ENCODE results near the gene SET. TPM values are rescaled to one million over a fixed set of nuclear protein-coding genes. Genes with fewer than 3 reads are reported as not detected.

SET gene
- total RNA-seq, 1 experiment from 2014 or later, result 1,129 TPM

DNA sequence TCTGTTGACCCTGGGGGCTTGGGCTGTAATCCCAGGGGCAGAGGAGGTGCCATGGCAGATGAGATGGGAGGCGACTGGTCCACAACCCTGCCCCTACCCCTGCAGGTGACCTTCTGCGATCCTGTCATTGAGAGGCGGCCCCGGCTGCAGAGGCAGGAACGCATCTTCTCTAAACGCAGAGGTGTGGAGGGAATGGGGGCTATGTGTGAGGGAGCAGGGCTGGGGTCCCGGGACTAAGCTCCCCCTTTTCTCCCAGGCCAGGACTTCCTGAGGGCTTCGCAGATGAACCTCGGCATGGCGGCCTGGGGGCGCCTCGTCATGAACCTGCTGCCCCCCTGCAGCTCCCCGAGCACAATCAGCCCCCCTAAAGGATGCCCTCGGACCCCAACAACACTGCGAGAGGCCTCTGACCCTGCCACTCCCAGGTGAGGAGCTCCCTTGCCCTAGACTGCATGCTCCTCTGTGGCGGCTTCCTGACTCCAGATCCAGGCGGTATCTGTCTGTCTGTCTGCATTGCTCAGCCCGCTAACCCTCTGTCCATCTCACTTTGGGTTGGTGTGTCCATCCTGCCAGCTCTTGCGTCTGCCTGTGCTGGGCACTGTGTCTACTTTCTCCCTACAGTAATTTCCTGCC lies 25.0 kb downstream of the SET start:
- H3K4me1 Mint-ChIP-seq, result no peaks in the 10 kb centered on the region
- H3K9me3 Mint-ChIP-seq, result no peaks in the 10 kb centered on the region
- DNase-seq (ENCODE audit: low spot score) (peak; percentile 3), ATAC-seq (no peak)
- TF ChIP-seq, protein P1, sequence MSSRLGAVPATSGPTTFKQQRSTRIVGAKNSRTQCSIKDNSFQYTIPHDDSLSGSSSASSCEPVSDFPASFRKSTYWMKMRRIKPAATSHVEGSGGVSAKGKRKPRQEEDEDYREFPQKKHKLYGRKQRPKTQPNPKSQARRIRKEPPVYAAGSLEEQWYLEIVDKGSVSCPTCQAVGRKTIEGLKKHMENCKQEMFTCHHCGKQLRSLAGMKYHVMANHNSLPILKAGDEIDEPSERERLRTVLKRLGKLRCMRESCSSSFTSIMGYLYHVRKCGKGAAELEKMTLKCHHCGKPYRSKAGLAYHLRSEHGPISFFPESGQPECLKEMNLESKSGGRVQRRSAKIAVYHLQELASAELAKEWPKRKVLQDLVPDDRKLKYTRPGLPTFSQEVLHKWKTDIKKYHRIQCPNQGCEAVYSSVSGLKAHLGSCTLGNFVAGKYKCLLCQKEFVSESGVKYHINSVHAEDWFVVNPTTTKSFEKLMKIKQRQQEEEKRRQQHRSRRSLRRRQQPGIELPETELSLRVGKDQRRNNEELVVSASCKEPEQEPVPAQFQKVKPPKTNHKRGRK (CRISPR knock-in tag; IDR thresholded peaks at IDR 0.05; ENCODE audit: borderline replicate concordance), result no peak
- TF ChIP-seq STAT6 (CRISPR knock-in tag; conservative IDR thresholded peaks at IDR 0.05; ENCODE audit: low read depth) (no peak), ZNF121 (CRISPR knock-in tag; IDR thresholded peaks at IDR 0.05) (no peak), SMAD3 (CRISPR knock-in tag; IDR thresholded peaks at IDR 0.05; ENCODE audit: borderline replicate concordance) (no peak)
- H3K27me3 Mint-ChIP-seq (ENCODE audit: low read depth), result no peaks in the 10 kb centered on the region
- CTCF ChIA-PET, result no interaction called here
- POLR2A ChIA-PET, result no interaction called here
- peaks cover 12% of the 10 kb centered on the region; the same call in 1 of the 2 replicates for H3K36me3 Mint-ChIP-seq
- no peak overlapping the region; the same call in 1 of the 2 replicates for H3K27ac Mint-ChIP-seq
- H3K4me3 Mint-ChIP-seq, result no peak overlapping the region

GRCh38 chr9:128714586-128715435 lies 25.8 kb downstream of the SET start:
- no peak overlapping the region for H3K4me3 Mint-ChIP-seq
- no peak for ATAC-seq
- no peaks in the 10 kb centered on the region for H3K27me3 Mint-ChIP-seq (ENCODE audit: low read depth)
- peak; percentile 7 for DNase-seq (ENCODE audit: low spot score)
- H3K36me3 Mint-ChIP-seq, result peaks cover 12% of the 10 kb centered on the region; the same call in 1 of the 2 replicates
- H3K9me3 Mint-ChIP-seq, result no peaks in the 10 kb centered on the region
- TF ChIP-seq ELF4 (CRISPR knock-in tag; IDR thresholded peaks at IDR 0.05; ENCODE audit: low read depth) (no peak), E2F5 (CRISPR knock-in tag; IDR thresholded peaks at IDR 0.05) (no peak), ATF6 (CRISPR knock-in tag; IDR thresholded peaks at IDR 0.05) (no peak)
- no peaks in the 10 kb centered on the region for H3K4me1 Mint-ChIP-seq
- CTCF ChIA-PET, result interaction anchor here (1.6 kb wide), 1 partner anchor 13 kb away, joined by 6 read pairs; the partner anchor contains the start of gene PKN3
- POLR2A ChIA-PET, result interaction anchor here (0.6 kb wide), 1 partner anchor 9 kb away, joined by 3 read pairs; the partner anchor contains the start of gene ZDHHC12
- no peak overlapping the region; the same call in 1 of the 2 replicates for H3K27ac Mint-ChIP-seq

DNA sequence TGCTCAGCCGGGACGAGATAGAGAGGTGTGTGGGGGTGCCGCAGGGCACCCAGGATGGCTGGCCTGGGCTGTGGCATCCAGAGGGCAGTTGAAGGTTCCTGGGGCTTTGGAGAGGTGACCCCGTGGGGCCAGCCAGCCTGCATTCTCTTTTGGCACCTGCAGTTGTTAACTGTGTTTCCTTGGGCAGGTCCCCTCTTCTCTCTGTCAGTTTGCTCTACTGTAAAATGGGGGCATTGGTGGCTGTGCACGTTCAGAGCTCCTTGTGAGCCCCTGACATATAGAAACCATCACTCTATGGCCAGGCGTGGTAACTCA lies 26.4 kb downstream of the SET start:
- Mint-ChIP-seq H3K27me3 (ENCODE audit: low read depth) (no peaks in the 10 kb centered on the region), H3K4me3 (no peak overlapping the region), H3K36me3 (peaks cover 8% of the 10 kb centered on the region; the same call in 1 of the 2 replicates), H3K9me3 (no peaks in the 10 kb centered on the region), H3K27ac (no peak overlapping the region), H3K4me1 (no peaks in the 10 kb centered on the region)
- ATAC-seq (no peak), DNase-seq (ENCODE audit: low spot score) (no peak)
- TF ChIP-seq SMAD4 (CRISPR knock-in tag; IDR thresholded peaks at IDR 0.05), result no peak
- no peak for TF ChIP-seq ATF1 (CRISPR knock-in tag; IDR thresholded peaks at IDR 0.05)
- TF ChIP-seq, protein P2, sequence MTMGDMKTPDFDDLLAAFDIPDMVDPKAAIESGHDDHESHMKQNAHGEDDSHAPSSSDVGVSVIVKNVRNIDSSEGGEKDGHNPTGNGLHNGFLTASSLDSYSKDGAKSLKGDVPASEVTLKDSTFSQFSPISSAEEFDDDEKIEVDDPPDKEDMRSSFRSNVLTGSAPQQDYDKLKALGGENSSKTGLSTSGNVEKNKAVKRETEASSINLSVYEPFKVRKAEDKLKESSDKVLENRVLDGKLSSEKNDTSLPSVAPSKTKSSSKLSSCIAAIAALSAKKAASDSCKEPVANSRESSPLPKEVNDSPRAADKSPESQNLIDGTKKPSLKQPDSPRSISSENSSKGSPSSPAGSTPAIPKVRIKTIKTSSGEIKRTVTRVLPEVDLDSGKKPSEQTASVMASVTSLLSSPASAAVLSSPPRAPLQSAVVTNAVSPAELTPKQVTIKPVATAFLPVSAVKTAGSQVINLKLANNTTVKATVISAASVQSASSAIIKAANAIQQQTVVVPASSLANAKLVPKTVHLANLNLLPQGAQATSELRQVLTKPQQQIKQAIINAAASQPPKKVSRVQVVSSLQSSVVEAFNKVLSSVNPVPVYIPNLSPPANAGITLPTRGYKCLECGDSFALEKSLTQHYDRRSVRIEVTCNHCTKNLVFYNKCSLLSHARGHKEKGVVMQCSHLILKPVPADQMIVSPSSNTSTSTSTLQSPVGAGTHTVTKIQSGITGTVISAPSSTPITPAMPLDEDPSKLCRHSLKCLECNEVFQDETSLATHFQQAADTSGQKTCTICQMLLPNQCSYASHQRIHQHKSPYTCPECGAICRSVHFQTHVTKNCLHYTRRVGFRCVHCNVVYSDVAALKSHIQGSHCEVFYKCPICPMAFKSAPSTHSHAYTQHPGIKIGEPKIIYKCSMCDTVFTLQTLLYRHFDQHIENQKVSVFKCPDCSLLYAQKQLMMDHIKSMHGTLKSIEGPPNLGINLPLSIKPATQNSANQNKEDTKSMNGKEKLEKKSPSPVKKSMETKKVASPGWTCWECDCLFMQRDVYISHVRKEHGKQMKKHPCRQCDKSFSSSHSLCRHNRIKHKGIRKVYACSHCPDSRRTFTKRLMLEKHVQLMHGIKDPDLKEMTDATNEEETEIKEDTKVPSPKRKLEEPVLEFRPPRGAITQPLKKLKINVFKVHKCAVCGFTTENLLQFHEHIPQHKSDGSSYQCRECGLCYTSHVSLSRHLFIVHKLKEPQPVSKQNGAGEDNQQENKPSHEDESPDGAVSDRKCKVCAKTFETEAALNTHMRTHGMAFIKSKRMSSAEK (CRISPR knock-in tag; IDR thresholded peaks at IDR 0.05; ENCODE audit: borderline replicate concordance), result no peak
- no peak for TF ChIP-seq NFE2L1 (CRISPR knock-in tag; IDR thresholded peaks at IDR 0.05)
- no peak for TF ChIP-seq ZNF219 (CRISPR knock-in tag; IDR thresholded peaks at IDR 0.05; ENCODE audit: borderline replicate concordance)
- no peak for TF ChIP-seq MYBL2 (CRISPR knock-in tag; IDR thresholded peaks at IDR 0.05)
- POLR2A ChIA-PET, result interaction anchor here (0.6 kb wide), 1 partner anchor 9 kb away, joined by 3 read pairs; the partner anchor contains the start of gene ZDHHC12
- CTCF ChIA-PET, result interaction anchor here (1.6 kb wide), 1 partner anchor 13 kb away, joined by 6 read pairs; the partner anchor contains the start of gene PKN3
